ENCODE results near the gene BCDIN3D.
A peak's percentile ranks its signal among the peaks of the same experiment; 100 is the strongest.

Gene BCDIN3D

DNA sequence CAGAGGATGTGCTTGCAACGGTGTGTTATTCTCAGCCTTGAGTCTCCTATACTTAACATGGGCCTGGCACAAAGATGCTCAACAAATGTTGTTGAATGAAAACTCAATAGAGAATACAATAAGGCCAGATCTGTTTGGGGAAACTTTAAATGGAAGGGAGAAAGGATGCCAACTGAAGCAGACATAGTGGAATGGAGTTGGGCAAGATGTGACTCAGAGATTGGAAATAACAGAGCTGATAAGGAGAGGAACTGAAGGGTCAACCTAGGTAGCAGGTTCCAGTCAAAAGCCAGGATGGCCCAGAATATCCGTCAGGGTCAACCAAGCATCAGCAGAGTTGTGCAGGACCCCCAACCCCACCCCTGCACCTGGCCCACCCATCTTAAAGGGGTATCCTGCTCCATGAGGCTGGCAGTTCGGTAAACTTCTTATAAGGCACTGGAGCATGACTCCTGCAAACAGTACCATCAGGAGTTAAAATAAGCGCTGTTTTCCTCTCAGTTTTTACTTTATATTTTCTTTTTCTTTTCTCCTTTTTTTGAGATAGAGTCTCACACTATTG, 1.1 kb upstream of the BCDIN3D start:
- H3K9me2 ChIP-seq (replicated peaks; ENCODE audit: control insufficient read depth, low read length): no peaks in the 10 kb centered on the region
- H3K9me3 ChIP-seq (ENCODE audit: control insufficient read depth, insufficient read depth, low read length): no peaks in the 10 kb centered on the region
- H3F3A ChIP-seq (ENCODE audit: control insufficient read depth, insufficient read depth): peaks cover 26% of the 10 kb centered on the region
- H3K27ac ChIP-seq (ENCODE audit: low read depth, low read length): no peak overlapping the region
- peaks cover 34% of the 10 kb centered on the region for H3K4me1 ChIP-seq (ENCODE audit: control insufficient read depth, low read length)
- peaks cover 12% of the 10 kb centered on the region for H3K79me2 ChIP-seq (ENCODE audit: control insufficient read depth, low read length)
- peak overlapping the region; percentile 85 for H3K4me2 ChIP-seq (ENCODE audit: low read length)
- TF ChIP-seq CTCF (IDR thresholded peaks at IDR 0.05; ENCODE audit: low read depth, low read length, poor library complexity, severe bottlenecking) (no peak), EZH2phosphoT487 (IDR thresholded peaks at IDR 0.05; ENCODE audit: borderline replicate concordance, low read length) (no peak)
- H3K27me3 ChIP-seq (ENCODE audit: control insufficient read depth, low read length): peaks cover 4% of the 10 kb centered on the region; the same call in 1 of the 2 replicates
- peak overlapping the region; percentile 91 for H3K4me3 ChIP-seq (ENCODE audit: low read length)
- H3K36me3 ChIP-seq (ENCODE audit: control insufficient read depth, low read length): peaks cover 8% of the 10 kb centered on the region
- no peaks in the 10 kb centered on the region for H4K20me1 ChIP-seq (ENCODE audit: control insufficient read depth, insufficient read depth, low read depth, low read length)

DNA sequence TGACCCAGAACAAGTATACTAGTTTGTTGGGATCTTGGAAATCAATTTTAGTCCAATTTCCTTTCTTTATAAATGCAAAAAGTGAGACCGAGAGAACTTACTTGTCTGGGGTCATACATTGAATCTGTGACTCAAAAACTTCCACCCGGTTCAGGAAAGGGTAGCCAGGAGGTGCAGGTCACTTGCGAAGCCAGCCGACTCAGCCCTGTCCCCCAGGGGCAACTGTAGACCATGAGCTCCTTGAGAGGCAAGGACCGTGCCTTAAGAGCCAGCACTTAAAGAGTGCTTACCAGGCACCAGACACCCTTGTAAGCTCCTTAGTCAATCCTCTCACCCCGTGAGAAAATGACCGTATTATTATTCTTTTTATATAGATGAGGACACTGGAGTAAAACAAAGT, 505 bp upstream of the BCDIN3D start:
- Histone ChIP-seq H3K36me3 (ENCODE audit: control insufficient read depth, low read length) (peaks cover 10% of the 10 kb centered on the region), H3K4me3 (ENCODE audit: low read length) (peak overlapping the region; percentile 91), H3K27ac (ENCODE audit: low read depth, low read length) (peak overlapping the region; percentile 72), H4K20me1 (ENCODE audit: control insufficient read depth, insufficient read depth, low read depth, low read length) (no peaks in the 10 kb centered on the region), H3K79me2 (ENCODE audit: control insufficient read depth, low read length) (peaks cover 12% of the 10 kb centered on the region), H3K9me2 (replicated peaks; ENCODE audit: control insufficient read depth, low read length) (no peaks in the 10 kb centered on the region), H3K9me3 (ENCODE audit: control insufficient read depth, insufficient read depth, low read length) (no peaks in the 10 kb centered on the region), H3K4me2 (ENCODE audit: low read length) (peak overlapping the region; percentile 85), H3K27me3 (ENCODE audit: control insufficient read depth, low read length) (no peaks in the 10 kb centered on the region), H3F3A (ENCODE audit: control insufficient read depth, insufficient read depth) (peaks cover 26% of the 10 kb centered on the region), H3K4me1 (ENCODE audit: control insufficient read depth, low read length) (peaks cover 34% of the 10 kb centered on the region)
- TF ChIP-seq EZH2phosphoT487 (IDR thresholded peaks at IDR 0.05; ENCODE audit: borderline replicate concordance, low read length) (no peak), CTCF (IDR thresholded peaks at IDR 0.05; ENCODE audit: low read depth, low read length, poor library complexity, severe bottlenecking) (no peak)

DNA sequence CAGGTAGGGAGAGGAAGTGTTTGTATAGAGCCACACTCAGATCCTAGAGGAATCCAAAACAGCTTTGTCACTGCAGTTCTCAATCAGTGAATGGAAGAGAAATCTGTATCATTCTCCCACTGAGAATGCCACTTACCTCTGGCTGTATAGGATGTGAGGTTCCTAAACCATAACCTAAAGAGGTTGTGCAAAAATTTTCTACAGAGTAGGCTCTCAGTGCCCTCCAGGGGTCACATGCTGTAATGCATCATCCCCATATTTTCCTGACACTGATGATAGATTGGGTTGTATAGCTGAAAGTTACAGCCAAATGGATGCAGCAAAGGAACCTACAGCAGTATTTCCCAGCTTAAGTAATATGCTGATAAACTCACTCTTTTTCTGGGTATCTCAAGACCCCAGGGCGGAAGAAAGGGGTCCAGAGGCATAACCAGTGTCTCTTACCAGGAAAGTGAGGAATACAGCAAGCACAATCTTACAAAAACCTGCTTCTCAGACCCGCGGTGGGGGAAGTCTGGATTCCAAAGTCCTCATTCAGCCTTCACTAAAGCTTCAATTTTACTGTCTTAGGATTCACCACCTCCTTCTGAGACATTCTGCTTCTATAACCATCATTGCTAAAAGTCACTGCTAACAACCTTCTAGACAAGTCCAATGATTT, 3.8 kb downstream of the BCDIN3D start:
- H3K4me2 ChIP-seq (ENCODE audit: low read length): no peak overlapping the region
- H3K27me3 ChIP-seq (ENCODE audit: control insufficient read depth, low read length): no peaks in the 10 kb centered on the region
- no peaks in the 10 kb centered on the region for H3K9me2 ChIP-seq (replicated peaks; ENCODE audit: control insufficient read depth, low read length)
- H3K36me3 ChIP-seq (ENCODE audit: control insufficient read depth, low read length): peaks cover 16% of the 10 kb centered on the region
- H4K20me1 ChIP-seq (ENCODE audit: control insufficient read depth, insufficient read depth, low read depth, low read length): peaks cover 4% of the 10 kb centered on the region; the same call in 1 of the 2 replicates
- peaks cover 12% of the 10 kb centered on the region for H3K79me2 ChIP-seq (ENCODE audit: control insufficient read depth, low read length)
- TF ChIP-seq CTCF (IDR thresholded peaks at IDR 0.05; ENCODE audit: low read depth, low read length, poor library complexity, severe bottlenecking) (peak; percentile 86), EZH2phosphoT487 (IDR thresholded peaks at IDR 0.05; ENCODE audit: borderline replicate concordance, low read length) (no peak)
- peaks cover 26% of the 10 kb centered on the region for H3K4me1 ChIP-seq (ENCODE audit: control insufficient read depth, low read length)
- H3K9me3 ChIP-seq (ENCODE audit: control insufficient read depth, insufficient read depth, low read length): no peaks in the 10 kb centered on the region
- peaks cover 21% of the 10 kb centered on the region for H3F3A ChIP-seq (ENCODE audit: control insufficient read depth, insufficient read depth)
- no peak overlapping the region for H3K27ac ChIP-seq (ENCODE audit: low read depth, low read length)
- H3K4me3 ChIP-seq (ENCODE audit: low read length): no peak overlapping the region

Measured in DOHH2 (cell line).